GM18511 (cell line): ENCODE measurements around the gene PEPD.

Source experiments
- ATAC-seq: cut with Tn5 transposase; IDR thresholded peaks from one replicate; pipeline ENCODE4 v1.9.1; 2021; ENCODE audit warnings: mild to moderate bottlenecking, moderate library complexity; ENCODE audit not compliant: unreplicated experiment

PEPD gene

DNA sequence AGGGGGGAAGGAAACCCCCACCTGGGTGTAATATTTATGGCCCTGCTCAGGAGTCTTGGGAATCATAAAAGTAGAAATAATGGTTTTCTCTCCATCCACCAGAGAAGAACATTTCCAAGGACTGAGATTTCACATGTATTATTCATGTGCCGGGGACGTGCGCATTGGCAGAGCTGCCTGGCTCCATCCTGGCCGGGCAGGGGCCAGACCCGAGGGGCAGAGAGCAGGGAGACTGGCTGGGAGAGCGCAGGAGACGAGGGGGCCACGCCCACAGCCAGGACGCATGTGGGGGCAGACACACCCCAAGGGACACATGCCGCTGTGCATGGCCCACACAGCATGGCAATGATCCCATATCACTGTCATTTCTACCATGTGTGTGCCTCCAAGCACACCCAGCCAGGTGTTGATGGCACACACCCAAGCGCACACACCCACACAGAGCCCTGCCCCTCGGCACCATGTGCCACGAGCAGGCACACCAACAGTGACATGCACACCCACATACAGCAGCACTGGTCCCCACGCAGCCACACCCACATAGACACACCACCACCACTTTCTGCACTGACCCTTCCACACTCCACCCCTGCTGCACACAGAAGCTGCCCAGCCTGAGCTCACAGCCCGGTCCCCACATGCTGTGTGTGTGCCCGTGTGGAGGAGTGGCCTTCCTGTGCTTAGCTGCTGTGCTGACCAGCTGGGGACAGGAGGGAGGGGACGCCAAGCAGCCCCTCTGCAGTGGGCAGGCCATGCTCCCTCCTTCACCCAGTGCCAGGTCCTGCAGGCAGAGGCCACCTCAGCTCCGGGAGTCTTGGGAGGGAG, 108.8 kb downstream of the PEPD start:
- no peak for ATAC-seq

DNA sequence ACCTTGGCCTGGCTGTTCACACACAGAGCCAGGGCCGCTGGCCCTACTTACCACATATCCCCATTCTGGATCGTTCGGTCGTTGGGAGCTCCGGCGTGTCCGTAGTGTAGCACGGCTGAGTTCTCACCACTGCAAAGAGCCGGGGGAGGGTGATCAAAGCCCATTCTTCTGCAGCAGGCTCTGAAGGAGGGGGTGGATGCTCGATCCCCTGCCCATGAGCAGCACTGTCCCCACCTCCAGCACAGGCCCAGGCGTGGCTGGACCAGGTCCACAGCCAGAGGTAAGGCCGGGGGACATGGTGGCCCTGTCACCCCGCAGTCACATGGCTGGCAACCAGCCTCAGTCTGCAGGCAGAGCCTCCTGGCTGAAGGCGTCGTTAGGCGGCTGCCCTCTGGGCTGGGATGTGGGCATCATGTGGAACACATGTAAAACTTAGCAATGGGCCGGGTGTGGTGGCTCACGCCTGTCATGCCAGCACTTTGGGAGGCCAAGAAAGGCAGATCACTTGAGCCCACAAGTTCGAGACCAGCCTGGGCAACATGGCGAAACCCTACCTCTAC, 109.9 kb downstream of the PEPD start:
- no peak for ATAC-seq

DNA sequence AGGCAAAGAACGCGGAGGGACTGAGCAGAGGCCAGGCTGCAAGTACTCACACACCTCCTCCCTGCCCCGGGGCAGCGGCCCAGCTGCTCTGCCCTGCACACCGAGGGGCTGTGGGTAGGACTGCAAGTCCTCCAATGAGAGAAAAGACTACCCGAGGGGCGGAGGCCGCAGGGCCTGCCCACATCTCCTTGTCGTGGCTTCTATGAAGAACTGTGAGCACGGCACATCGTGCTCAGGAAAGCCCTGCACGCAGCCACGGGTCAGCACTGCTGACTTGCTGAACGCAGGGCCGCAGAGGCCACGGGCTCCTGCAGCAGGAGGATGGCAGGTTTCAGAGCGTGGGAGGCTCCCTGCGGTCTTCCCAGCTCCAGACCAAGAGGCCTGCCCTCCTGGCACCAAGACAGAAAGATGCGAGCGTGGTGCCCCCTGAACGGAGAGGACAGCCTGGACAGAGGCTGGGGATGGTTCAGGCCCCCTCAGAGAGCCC, 110.6 kb downstream of the PEPD start:
- ATAC-seq, result no peak

DNA sequence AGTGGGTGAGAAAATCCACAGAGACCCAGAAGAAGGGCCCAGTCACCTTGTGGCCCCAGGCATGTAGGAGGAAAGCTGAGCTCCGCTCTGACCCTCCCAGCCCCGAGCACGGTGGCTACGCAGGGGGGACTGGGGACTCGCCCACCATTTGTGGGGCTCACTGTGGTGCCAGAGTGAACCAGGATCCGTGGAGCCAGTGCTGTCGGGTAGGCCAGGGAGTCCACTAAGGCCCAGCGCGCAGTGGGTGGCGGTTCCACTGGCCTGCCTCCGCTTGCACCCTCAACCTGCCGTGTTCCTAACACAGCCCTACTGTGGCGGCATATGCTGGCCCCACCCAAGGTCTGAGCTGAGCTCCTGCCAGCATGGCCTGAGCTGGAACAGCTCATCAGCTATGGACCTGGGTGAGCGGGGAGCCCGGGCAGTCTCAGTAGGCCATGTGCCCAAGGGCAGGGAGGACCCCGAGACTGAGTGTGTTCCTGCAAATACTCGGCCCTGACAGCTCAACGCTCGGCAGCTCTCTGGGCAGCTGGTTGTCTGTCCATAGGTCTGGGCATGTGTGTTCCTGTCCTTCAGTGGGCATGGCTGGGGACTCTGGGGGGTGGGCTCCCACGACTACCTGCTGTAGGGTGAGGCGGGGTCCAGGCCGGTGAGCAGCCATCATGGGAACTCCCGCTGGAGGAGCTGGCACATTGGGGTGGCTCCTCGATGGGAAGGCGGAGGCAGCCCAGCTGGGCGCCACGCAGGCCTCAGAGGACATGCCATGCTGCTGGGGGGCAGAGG, 111.5 kb downstream of the PEPD start:
- no peak for ATAC-seq

DNA sequence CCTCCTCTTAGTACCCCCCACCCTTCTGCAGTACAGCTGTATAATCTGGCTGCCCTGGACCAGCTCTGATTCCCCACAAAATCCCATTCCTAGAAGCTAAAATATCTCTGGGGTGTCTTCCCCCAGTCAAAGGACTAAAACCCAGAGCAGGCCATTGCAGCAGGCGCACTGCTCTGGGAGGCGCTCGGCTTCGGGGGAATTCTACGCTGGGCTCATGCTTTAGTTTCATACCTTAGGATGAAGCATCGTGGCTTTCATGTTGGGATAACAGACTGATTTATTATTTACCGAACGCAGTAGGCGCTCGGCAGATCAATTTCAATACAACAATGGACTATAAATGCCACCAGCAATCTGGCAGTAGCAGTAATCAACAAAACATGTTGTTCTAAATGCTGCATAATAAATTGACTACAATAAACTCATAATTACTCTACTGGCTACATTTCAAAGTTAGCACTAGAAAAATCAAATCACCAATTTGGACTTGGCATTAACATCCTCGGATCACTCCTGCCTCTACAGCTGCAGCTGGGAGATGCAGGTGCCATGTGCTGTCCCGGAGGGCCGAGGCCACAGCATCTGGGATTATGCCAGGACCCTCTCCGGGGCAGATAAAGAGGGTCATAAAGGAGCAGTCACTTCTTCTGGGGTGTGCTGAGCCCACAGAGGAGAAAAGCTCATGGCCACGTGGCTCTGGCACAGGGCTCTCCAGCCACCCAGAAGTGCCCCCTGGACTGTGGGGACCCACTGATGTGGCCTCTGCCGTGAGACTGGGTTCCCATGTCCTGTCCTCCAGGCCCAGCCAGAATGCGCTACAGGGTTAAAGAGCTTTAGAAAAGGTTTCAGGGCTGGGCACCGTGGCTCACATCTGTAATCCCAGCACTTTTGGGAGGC, 112.8 kb downstream of the PEPD start:
- no peak for ATAC-seq

DNA sequence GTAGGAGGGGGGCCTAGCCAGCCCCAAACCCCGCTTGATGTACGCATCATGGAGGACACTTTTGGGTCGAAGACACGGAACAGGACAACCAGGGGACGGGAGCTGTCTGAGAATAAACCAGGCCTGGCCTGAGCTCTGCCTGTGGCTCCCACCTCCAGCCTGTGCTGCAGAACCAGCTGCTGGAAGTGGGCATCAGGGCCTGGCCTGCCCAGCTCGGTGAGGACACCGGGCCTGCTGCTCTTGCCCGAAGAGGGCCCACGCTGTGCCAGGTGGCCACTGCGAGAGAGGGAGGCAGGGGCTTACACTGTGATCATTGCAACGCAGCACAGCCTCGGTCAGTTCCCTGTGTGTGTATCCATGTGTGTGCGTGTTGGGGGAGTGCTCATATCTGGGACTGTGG, 113.5 kb downstream of the PEPD start:
- no peak for ATAC-seq

DNA sequence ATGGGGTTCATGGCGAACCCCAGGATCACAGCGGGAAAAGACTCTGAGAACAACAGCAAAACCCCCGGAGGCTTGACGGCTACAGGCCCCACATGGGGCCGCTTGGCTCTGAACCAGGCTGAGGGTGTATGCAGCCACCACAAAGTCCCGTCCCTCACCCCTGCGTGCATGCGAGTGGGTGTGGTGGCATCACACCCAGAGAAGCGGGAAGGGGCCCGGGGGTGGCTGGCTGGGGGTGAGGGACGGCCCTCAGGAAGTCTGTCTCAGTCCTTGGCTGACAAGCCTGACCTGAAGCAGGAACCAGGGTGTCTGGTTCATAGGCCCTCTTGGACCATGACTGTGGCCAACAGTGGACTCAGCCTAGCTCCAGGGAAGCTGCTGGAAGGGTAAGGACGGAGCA, 113.9 kb downstream of the PEPD start:
- ATAC-seq, result no peak

DNA sequence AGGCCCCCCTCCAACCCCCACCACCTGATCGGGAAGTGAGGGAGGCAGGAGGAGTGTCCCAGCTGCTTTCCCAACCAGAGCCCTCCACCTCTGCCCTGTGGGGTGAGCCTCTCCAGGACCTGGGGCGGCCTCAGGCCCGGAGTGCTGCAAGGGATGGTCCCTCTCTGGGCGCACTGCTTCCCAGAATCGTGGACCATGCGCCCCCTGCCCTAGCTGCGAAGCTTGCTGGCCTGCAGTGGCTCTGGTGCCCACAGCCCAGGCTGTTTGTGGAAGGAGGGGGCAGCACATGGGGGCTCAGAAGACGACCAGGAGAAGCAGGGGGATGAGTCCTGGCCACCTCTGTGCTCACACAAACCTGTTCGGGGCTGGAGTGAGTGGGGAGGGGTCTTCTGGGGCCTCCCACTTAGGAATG, 114.4 kb downstream of the PEPD start:
- ATAC-seq, result peak; percentile 8

DNA sequence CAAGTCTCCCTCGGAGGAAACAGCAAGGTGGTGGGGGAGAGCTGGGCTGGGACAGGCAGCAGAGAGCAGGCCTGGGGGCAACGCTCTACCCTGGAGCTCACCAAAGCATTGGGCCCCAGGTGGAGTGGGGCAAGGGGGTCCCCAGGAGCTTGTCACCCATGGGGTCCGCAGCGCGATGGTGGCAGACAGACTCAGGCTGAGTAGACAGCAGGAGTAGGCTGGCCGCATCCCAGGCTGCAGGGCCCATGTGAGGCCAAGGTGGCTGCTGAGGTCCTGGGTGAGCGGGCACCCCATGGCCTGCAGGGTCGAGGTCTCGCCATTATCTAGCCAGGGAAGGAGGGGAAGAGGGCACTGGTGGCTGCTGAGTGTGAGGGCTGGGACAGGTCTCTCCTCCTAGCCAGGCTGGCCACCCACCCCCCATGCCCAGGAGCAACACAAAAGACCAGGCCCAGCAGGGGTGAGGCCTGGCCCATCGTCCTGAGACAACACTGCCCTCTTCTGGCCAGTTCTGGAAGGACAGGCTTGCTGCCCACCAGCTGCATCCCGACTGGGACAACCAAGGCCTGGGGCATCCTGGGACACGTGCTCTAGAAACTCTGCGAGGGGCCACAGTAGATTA, 115.0 kb downstream of the PEPD start:
- ATAC-seq, result peak; percentile 65

DNA sequence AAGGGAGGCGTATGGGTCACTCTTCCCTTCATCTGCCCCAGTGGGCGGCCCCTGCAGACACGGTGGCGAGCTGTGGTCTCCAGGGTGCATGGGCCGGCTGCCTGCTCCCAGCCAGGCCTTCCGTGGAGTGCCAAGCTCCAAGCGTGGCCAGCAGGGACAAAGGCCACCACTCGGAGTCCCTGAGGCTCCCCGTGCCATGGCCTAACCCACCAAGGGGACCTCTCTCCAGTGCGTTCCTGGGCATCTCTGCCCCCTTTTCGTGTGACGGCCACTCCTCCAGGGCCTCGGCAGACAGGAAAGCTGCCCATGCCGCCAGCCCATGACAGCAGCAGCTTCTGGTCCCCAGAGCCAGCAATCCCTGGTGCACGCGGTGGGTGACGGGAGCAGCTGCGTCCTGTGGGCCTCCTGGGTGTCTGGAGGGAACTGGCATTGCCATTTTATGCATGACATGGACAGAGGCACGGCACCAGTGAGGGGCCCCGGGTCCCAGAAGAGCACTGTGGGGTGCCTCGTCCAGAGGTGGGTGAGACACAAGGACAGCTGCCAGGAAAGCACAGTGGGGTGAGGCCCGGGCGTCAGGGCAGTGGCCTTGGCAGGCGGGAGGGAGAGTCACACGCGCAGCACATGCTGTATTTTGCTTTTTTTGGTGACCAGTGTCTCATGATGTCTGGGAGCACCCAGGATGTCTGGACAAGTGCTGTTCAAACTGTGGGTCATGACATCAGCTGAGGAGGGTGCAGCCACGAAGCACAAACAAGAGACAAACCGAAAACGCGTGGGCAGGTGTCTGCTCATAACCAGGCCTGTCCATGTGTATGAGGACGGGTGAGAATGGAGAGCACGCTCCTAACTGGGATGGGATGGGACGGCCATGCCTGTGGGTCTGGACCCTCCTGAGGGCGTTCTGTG, 115.8 kb downstream of the PEPD start:
- ATAC-seq, result no peak

DNA sequence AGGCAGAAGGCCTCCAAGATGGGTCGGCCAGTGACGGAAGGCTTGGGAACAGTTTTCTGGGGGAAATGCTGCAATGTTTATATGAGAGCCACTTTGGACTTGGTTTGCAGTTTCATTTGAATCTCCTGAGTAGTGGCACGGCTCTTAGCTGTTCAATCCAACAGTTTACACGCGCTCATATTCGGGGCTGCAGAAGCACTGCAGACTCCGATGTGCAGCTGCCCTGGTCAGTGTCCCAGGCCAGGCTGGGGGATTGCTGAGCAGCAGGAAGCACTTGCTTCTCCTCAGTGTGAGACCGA, 116.4 kb downstream of the PEPD start:
- ATAC-seq, result no peak

DNA sequence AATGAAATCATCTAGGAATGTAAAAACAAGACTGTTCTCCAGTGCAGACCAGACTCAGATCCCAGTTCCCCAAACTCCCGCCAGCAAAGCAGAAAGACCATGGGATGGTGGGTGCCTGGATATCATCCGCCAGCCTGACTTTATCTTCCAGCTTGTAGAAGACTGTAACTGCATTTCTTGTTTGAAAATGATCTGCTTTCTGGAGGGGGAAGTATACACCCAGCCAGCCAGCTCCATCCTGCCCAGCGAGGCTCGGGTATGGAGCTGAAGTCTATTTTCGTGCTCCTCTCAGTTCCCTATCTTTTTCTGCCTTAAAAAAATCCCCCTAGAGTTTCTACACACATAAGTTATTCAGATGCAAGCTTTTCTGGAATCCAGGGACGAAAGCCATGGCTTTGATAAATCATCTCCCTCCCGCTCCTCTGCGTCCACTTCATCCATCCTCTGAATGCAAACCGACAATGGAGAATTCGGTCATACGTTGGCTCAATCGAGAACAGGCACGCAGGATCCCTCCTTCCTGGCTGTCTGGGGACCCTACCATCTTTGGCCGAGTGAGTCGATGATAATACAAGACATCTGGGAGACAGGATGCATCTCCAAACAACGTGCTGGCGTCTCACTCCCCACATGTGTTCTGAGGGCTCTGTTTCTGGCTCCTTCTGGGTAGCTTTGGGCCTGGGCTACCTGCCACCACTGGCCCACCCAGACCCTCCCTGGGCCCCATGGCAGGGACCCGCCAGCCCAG, 116.9 kb downstream of the PEPD start:
- no peak for ATAC-seq

DNA sequence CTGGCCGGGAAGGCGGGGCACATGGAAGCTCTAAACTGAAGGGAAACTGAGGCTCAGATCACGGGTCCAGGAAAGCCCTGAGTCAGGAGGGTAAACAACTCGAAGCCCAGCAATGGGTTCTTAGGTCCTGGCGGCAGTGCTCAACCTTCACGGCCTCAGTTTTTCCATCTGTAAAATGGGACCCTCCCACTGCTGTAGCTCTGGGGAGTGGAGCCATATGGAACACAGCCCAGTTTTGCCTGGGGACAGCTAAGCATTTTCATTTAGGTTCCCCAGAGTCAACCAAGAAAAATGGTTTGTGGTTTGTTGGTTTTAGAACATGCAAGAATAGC, 117.7 kb downstream of the PEPD start:
- no peak for ATAC-seq

DNA sequence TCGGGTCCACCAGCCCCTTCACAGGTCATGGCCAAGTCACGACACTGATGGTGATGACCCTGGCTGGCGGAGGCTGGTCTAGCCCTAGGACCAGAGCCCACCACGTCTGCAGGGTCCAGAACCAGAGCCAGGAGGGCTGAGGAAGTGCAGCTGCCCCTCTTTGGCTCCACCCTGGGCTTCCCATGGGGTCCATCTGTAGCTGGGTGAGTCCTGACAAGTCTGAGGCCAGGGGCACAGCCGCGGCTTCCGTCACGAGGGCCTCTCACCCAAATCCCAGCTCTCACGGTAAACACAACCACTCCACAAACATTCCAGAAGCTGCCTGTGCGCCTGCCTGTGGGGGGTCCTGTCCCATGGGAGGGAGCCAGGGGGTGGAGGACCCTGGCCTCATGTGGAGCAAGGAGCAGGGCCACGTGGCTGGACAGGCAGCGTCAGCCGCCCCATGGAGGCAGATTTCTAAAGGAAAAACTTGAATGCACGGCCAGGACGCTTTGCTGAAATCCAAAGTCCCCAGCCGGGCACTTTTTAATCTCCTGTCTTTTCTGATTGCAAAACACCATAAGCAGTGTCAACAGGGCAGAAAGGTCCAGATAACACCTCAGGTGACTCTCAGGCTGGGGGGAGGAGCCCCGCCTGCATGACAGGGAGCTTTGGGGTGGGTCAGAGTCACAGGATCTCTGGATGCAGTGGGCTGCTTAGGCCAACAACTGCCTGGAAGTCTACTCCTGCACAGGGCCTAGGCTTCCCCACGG, 118.2 kb downstream of the PEPD start:
- no peak for ATAC-seq

DNA sequence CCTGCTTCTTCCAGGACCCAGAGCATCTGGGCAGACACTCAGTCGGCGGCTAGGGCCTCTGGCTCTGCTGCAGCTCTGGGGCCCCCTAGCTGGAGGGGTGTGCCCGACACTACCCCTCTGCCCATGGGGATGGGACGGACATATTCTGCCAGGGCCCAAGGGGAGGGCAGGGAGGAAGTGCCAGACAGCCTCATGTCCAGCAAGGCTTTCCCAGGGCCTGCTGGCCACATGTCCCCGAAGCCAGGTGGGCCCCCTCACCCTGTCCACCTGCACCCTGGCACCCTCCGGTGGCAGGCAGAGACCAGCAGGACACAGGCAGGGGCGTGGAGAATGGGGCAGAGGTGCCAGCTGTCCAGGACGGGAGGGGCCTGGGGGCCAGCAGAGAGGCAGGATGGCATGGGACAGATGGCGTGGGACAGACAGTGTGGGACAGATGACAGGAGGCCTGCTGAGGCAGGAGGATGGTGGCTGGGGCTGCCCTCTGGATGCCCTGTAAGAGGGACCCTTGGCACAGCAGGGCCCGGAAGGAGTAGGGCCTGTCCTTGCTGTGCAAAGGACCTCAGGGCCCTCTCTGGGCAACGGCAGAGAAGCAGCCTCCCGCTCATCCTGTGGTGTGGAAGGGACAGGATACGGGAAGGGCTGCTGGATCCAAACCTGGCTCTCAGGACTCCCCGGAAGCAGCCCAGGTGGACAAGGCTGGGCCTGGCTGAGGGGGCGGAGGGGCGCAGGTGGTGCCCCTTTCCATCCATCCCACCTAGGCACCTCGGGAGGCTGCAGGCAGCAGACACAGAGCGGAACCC, 119.0 kb downstream of the PEPD start:
- no peak for ATAC-seq

DNA sequence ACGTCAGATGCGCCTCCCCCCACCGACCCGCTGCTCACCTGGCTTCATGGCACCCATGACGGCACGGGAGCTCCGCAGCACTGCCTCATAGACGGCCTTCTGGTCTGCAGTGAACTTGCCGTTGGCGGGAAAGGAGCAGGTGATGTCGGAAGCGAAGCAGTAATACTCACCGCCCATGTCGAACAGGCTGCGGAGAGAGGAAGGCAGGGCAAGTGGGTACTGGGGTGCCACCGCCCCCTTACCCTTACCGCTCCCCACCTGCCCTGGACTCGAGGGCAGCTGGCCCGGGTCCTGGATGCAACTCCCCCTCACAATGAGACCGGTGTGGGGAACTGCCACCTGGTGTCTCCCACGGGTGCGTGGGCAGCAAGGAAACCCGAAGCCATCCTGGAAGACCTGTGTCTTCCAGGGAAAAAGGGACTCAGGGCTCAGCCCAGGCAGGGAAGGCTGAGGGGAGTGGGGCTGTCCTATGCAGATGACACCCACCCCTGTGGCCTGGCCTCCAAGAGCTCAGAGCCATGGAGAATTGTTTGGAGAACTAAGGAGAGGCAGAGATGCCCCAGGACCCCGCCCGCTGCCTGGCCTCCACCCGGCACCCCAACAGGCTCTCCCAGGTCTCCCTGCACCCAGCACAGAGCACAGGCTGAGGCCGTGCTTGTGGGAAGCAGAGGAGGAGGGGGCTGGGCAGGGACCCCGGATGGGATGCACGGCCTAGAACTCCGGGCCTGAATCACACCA, 119.7 kb downstream of the PEPD start:
- ATAC-seq, result no peak
